ENCODE results near the gene PTGES2.
A peak's percentile ranks its signal among the peaks of the same experiment; 100 is the strongest.
"Not testable (repeated sequence)": the region's sequence is repeated elsewhere in the genome, so short reads cannot be mapped to it uniquely, and the experiment has no call there.

PTGES2 gene

DNA sequence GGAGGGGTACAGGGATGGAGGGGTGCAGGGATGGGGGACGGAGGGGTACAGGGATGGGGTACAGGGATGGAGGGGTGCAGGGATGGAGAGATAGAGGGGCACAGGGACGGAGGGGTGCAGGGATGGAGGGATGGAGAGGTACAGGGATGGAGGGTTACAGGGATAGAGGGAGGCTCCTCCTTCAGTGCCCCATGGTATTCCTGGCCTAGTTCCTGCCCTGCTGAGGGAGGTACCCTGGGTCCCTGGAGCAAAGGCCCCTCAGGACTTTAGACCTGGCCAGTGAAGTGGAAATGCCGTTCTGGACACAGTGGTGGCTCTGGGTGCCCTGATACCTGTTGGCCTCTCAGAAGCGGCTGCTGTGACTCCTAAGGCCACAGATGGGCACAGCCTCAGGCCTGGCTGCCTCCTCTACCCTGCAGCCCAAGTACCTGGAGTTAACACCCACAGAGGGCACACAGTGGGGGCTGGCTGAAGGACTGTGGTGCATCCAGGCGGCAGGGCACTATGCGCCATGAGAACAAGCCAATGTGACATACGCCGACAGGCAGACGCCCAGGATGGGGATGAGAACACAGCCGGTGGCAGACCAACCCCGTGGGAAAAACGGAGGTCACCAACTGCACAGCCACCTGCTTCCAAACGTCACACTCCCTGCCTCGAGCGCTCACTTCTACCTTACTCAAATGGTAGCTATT, 8.4 kb downstream of the PTGES2 start:
- DNase-seq (ENCODE audit: low read depth in 2 of 2) = no peak

DNA sequence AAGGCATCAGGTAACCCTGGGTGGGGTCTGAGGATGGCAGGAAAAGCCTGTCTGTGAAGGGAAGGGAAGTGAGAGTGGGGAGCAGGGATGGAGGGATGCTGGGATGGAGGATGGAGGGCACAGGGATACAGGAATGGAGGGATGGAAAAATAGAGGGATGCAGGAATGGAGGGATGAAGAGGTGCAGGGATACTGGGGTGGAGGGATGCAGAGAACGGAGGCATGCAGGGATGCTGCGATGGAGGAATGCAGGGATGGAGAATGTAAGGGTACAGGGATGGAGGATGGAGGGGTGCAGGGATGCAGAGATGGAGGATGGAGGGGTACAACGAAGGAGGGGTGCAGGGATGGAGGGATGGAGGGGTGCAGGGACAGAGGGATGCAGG, 9.1 kb downstream of the PTGES2 start:
- DNase-seq (ENCODE audit: low read depth in 2 of 2) = no peak

DNA sequence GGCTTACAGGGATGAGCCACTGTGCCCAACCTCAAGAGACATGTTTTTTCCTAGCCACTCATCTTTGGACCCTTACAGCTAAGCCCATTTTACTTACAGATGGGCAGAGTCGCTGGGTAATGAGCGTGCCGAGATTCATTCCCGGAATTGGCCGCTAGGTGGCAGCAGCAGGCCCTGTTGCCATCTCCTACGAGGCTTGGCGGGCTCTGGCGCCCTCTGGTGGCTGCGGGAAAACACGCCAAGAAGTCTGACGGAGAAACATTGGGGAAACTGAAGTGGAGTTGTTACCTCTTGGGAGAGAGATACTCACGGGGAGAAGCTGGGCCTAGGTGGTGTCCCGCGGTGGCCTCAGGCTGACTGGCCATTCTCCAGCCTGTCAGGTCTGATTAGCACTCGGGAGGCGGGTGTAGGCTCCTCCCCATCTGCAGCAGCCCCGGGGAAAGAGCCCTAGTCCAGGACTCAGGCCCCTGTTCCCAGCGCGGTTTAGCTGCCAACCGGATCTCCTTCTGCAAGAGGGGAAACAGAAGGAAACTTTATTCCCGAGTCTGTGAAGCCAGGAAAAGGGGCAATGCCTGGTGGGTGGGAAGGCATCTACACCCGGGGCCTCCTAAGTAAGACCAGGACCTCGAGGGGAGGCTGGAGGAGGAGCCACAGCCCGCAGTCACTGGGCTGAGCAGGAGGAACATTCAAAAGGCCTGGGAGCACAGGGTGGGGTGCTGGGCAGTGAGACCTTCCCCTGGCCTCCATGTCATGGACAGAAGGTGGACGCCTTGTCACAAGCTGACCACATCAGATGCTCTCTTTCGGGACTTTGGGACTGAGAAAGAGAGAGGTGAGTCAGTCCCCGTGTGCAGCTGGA, 9.7 kb downstream of the PTGES2 start:
- peak; percentile 63 to 67 for DNase-seq (ENCODE audit: low read depth in 2 of 2)

DNA sequence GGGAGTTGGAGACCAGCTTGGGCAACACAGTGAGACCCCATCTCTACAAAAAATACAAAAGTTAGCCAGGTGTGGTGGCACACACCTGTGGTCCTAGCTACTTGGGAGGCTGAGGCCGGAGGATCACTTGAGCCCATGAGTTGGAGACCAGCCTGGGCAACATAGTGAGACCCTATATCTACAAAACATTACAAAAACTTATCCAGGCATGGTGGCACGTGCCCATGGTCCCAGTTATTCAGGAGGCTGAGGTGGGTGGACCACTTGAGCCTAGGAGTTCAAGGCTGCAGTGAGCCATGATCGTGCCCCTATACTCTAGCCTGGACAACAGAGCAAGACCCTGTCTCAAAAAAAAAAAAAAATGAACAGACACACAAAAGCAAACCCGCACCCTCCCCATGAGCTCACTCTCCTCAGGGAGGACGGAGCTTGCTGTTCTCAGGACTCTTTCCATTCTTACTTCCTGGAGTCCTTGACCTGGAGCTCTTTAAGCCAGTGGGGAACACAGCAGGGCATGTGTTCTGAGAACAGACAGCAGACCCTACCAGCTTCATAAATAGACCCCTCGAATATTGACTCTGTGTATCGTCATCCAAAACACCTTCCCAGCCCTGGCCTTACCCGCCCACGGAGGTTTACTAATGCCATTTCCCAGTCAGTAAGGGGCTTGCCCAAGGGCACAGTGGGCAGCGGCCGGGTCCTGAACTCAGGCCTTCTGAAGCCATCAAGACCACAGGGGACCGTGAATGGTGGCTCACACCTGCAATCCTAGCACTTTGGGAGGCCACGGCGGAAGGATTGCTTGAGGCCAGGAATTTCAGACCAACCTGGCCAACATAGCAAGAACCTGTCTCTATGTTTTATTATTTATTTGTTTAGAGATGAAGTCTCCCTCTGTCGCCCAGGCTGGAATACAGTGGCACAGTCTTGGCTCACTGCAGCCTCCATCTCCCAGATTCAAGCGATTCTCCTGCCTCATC, 11.1 kb downstream of the PTGES2 start:
- DNase-seq (ENCODE audit: low read depth in 2 of 2) = no peak

DNA sequence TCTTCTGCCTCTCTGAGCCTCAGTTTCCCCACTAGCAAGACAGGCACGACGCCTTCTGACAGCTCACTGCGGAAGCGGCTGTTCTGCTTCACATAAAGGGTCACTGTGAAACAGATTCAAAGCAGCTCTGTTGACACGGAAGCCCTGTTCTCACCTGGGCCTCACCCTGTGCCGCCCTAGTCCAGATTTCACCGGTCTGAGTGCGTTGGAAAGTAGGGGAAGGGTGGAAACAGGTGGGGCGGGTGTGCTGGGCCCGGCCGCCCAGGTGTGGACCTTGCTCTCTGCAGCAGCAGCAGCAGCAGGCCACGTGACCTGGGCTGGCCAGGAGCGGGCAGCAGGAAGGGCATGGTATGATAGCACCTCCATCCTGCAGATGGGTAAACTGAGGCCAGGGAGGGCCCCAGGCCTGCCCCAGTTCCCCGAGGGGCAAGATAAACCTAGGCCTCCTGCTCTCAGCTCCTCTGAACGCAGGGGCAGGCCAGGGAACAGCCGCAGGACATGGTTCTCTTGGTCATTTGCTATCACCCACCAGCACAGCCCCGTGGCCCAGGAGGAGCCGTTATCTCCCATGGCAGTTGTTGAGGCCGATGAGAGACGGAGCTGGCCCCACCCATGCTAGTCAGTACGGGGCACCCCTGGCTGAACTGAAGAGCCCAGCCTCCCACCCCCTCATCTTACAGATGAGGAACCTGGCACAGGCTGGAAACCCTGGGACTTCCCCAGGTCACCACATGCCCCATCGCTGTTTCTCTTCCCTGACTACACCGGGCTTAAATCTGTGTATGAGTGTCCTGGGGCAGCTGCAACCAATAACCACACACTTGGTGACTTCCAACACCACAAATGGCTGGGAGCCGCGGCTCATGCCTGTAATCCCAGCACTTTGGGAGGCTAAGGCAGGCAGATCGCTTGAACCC, 12.1 kb downstream of the PTGES2 start:
- no peak for DNase-seq (ENCODE audit: low read depth in 2 of 2)

DNA sequence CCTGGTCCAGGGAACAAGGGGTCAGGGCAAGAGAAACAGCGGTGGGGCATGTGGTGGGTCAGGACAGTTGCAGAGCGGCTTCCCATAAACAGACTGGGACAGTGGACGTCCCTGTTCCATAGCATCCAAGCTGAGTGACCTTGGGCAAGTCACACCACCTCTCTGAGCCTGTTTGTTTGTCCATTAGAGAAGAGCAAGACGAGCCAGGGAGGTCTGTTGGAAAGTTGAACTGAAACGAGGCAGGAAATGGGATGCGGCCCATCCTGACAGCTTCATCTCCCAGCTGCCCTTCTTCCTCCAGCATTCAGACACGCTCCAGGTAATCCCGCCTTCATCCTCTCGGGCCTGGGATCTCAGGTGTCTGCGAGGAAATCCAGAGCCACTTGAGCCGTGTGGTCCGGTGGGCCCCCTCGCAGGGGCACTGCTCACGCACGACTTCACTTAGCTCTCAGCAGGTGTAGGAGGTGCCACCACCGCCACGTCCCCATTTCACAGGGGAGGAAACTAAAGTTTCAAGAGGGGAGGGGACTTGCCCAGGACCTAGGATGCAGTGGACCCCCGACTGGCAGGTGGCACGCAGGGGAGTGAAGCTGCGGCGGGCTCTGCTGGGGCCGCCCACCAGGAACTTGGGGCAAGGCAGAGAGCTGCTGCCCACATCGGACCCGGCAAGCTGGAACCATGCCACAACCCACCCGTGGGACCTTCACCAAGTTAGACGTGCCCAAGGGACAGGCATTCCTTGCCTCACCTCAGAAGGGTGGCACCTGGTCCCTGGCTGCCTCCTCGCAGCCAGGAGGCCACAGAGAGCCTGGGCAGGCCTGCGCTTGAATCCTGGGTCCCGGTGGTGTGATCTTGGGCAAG, 13.0 kb downstream of the PTGES2 start:
- DNase-seq (ENCODE audit: low read depth in 2 of 2) = no peak

DNA sequence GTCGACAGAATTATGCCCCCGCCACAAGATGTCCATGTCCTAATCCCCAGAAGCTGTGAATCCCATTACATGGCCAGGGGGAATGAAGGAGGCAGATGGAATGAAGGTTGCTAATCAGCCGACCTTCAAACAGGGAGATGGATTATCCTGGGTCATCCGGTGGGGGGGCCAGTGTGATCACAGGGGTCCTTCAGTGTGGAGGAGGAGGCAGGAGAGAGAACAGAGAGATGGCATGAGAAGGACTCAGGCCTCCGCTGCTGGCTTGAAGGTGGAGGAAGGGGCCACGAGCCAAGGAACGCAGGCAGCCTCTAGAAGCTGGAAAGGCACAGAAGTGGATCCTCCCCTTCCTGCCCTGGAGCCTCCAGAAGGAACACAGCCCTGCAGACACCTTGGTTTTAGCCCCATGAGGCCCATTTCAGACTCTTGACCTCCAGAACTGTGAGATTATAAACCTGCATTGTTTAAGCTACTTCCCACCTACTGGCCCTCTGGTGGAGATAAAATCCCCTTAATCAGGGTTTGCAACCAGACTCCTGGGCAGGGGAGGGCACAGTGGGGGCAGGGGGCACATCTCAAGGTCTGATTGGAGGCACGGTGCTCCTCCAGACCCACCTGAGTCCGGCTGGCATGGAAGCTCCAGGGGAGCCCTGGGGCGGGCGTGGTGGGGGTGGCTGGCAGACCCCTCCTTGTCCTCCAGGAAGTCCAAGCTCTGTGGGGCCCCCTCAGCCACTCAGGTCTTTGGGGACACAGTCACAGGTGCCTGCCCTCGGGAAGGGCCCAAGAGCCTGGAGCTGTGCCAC, 13.8 kb downstream of the PTGES2 start:
- DNase-seq (ENCODE audit: low read depth in 2 of 2) = no peak

DNA sequence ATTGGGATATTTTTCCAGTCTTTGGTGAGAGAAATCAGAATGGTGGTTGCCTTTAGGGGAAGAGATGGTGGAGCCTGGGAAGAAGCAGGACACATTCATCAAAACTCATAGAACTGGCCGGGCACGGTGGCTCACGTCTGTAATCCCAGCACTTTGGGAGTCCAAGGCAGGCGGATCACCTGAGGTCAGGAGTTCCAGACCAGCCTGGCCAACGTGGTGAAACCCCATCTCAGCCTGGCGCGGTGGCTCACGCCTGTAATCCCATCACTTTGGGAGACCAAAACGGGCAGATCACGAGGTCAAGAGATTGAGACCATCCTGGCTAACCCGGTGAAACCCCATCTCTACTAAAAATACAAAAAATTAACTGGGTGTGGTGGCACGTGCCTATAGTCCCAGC, 15.8 kb downstream of the PTGES2 start:
- DNase-seq (ENCODE audit: low read depth in 2 of 2) = not testable (repeated sequence)

DNA sequence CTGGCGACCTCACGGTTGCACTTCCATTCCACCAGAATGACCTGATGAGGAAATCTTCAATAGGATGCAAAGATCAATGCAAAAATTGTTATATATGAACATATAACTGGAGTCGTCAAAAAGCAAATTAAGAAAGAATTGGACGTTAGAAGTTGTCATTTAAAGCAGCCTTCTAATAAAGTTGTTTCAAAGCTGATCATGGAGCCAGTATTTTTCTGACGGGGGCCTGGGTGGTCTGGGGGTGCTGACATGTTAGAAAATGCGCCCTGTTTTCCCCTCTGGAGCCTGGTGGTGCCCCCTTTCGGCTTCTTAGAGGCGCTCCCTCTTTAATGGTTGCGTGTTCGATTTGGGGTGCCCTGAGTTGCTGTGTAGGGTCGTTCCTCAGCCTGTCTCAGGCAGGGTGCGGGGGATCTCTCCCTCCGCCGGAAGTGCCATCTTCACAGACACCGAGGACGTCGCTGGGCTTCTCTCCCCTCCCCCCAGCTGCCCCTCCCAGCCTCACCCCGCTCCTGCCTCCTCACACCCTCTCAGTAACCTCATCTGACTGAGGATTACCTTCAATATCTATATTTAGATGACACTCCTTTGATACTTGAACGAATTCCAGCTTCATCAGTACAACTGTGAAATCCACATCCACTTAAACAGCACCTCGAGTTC, 18.3 kb downstream of the PTGES2 start:
- DNase-seq (ENCODE audit: low read depth in 2 of 2) = no peak

DNA sequence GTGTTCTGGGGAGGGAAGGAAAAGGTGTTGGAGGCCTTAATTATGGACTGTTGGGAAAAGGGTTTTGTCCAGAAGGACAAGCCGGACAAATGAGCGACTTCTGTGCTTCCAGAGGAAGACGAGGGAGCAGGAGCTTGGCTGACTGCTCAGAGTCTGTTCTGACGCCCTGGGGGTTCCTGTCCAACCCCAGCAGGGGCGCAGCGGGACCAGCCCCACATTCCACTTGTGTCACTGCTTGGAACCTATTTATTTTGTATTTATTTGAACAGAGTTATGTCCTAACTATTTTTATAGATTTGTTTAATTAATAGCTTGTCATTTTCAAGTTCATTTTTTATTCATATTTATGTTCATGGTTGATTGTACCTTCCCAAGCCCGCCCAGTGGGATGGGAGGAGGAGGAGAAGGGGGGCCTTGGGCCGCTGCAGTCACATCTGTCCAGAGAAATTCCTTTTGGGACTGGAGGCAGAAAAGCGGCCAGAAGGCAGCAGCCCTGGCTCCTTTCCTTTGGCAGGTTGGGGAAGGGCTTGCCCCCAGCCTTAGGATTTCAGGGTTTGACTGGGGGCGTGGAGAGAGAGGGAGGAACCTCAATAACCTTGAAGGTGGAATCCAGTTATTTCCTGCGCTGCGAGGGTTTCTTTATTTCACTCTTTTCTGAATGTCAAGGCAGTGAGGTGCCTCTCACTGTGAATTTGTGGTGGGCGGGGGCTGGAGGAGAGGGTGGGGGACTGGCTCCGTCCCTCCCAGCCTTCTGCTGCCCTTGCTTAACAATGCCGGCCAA, 19.1 kb downstream of the PTGES2 start:
- no peak for DNase-seq (ENCODE audit: low read depth in 2 of 2)

DNA sequence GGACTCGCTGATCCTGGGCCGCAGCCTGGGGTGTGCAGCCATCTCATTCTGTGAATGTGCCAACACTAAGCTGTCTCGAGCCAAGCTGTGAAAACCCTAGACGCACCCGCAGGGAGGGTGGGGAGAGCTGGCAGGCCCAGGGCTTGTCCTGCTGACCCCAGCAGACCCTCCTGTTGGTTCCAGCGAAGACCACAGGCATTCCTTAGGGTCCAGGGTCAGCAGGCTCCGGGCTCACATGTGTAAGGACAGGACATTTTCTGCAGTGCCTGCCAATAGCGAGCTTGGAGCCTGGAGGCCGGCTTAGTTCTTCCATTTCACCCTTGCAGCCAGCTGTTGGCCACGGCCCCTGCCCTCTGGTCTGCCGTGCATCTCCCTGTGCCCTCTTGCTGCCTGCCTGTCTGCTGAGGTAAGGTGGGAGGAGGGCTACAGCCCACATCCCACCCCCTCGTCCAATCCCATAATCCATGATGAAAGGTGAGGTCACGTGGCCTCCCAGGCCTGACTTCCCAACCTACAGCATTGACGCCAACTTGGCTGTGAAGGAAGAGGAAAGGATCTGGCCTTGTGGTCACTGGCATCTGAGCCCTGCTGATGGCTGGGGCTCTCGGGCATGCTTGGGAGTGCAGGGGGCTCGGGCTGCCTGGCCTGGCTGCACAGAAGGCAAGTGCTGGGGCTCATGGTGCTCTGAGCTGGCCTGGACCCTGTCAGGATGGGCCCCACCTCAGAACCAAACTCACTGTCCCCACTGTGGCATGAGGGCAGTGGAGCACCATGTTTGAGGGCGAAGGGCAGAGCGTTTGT, 19.9 kb downstream of the PTGES2 start:
- DNase-seq (ENCODE audit: low read depth in 2 of 2) = no peak

DNA sequence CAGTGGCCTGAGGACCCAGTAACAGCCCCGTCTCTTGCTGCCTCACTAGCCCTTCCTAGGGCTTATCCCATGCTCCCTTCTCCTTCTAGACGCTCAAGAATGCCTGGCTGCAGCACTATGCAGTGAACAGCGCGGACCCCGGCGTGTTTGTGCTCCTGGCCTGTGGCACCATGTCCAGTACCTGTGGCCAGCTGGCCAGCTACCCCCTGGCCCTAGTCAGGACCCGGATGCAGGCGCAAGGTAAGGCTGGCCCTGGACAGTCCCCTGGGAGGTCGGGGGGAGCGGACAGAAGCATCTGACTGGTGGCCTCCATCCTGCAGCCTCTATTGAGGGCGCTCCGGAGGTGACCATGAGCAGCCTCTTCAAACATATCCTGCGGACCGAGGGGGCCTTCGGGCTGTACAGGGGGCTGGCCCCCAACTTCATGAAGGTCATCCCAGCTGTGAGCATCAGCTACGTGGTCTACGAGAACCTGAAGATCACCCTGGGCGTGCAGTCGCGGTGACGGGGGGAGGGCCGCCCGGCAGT, 20.5 kb downstream of the PTGES2 start:
- DNase-seq (ENCODE audit: low read depth in 2 of 2) = no peak

DNA sequence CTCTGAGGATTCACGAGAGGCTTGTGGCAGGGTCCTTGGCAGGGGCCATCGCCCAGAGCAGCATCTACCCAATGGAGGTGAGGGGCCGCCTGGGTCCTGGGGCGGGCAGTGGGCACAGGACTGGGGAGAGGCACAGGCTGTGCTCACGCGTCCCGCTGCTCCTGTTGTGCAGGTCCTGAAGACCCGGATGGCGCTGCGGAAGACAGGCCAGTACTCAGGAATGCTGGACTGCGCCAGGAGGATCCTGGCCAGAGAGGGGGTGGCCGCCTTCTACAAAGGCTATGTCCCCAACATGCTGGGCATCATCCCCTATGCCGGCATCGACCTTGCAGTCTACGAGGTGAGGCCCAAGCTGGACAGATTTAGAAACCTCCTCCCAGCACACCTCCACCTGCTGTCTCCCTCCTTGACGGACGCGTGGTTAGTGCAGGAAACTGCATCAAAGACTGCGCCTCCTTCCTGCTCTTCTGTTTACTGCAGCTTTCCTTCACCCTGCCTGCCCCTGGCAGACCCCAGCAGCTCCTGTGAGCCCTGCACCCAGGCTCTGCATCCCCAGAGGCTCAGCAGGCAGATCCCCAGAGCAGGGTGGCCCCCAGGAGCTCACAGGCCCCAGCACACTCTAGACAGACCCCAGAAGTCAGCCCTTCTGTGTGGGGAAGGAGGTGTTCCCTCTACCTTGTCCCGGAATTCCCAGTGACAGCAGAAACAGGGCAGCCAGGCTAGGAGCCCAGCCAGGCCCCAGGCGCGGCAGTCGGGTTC, 21.2 kb downstream of the PTGES2 start:
- DNase-seq (ENCODE audit: low read depth in 2 of 2) = no peak

DNA sequence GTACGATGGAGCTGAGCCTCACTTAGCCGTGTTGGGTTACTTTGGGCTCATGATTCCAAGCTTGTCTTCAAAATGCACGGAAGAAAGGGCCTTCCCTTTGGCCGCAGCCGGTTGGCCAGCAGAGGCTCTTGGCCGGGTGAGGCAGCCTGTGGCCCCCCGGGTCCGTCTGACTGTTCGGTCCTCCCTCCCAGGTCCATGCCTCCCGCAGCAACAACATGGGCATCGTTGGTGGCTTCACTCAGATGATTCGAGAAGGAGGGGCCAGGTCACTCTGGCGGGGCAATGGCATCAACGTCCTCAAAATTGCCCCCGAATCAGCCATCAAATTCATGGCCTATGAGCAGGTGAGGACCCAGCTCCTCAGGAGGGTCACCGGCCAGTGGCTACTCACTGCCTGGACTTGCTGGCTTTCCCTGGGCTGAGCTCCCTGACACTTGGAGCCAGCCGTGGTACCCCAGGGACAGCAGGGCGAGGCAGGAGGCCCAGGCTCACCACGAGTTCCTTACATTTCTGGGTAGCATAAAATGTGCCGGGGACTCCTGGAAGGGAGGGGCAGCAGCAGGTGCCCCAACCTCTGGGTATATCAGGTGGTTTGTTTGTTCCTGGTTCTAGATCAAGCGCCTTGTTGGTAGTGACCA, 21.9 kb downstream of the PTGES2 start:
- no peak for DNase-seq (ENCODE audit: low read depth in 2 of 2)

DNA sequence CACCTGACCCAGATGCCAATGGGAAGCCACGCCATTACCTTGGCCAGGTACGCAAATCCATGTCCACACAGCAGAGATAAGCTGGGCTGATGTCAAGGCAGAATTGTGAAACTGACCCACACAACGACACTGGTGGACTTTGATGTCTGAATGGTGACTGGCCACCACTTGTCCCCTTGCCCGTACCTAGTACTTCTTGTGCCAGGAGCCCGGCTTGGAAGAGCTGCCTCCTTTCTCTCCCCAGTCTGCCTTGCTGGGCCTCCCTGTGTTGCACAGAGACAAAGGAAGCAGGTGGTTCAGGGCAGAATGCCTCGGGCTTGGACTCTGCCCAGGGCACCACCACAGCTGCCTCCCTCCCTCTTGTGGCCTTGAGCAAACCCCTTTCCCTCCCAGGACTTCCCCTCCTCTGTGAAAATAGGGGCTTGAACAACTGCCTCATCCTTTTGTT, 23.3 kb downstream of the PTGES2 start:
- DNase-seq (ENCODE audit: low read depth in 2 of 2) = no peak

DNA sequence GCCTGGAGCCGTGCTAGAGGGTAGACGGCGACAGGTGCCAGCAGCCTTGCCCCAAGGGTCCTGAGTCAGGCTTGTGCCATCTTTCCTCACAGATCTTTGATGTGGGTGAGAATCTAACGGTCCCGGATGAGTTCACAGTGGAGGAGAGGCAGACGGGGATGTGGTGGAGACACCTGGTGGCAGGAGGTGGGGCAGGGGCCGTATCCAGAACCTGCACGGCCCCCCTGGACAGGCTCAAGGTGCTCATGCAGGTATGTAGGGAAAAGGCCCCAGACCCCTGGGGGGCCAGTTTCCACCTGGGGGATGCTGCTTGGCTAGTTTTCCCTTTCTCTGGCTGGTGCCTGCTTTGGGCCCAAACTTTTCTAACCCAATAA, 24.0 kb downstream of the PTGES2 start:
- DNase-seq (ENCODE audit: low read depth in 2 of 2) = no peak
